Left kidney (tissue), 2 donors: ENCODE data around the gene LAMC3. TPM values are rescaled to one million over a fixed set of nuclear protein-coding genes. Genes with fewer than 3 reads are reported as not detected.
A peak's percentile ranks its signal among the peaks of the same experiment; 100 is the strongest.
"Not testable (repeated sequence)": the region's sequence is repeated elsewhere in the genome, so short reads cannot be mapped to it uniquely, and the experiment has no call there.

Experiments
- DNase-seq: peaks from one replicate; pipeline ENCODE4 v3.0.0-alpha.2; 2013
- polyA plus RNA-seq: library from polyadenylated mRNA; unstranded; fragments of 120-200 nt; gene quantifications from one replicate; pipeline ENCODE4 v1.2.1, GENCODE V29; 2013; ENCODE audit not compliant: insufficient read length

The LAMC3 gene
- polyA plus RNA-seq, 1 donor, result 22.8 TPM

GRCh38 chr9:131097126-131097947, 88.4 kb downstream of the LAMC3 start:
- DNase-seq, result no peak

- DNase-seq, result no peak
These were observed 88.9 kb downstream of the LAMC3 start for GRCh38 chr9:131097948-131098278.

- no peak for DNase-seq
These were observed 89.6 kb downstream of the LAMC3 start for GRCh38 chr9:131098391-131099101.

- no peak for DNase-seq
These were observed 90.2 kb downstream of the LAMC3 start for GRCh38 chr9:131099102-131099606.

- DNase-seq, result not testable (repeated sequence)
These were observed 90.9 kb downstream of the LAMC3 start for GRCh38 chr9:131099845-131100244.

GRCh38 chr9:131100445-131100844, 91.5 kb downstream of the LAMC3 start:
- peak; percentile 83 for DNase-seq

GRCh38 chr9:131101207-131101964, 92.4 kb downstream of the LAMC3 start:
- DNase-seq, result no peak

- no peak for DNase-seq
These were observed 94.0 kb downstream of the LAMC3 start for GRCh38 chr9:131103024-131103423.

- DNase-seq, result no peak
These were observed 94.6 kb downstream of the LAMC3 start for GRCh38 chr9:131103535-131103934.

GRCh38 chr9:131104016-131104740, 95.2 kb downstream of the LAMC3 start:
- DNase-seq, result no peak

- DNase-seq, result no peak
These were observed 97.0 kb downstream of the LAMC3 start for GRCh38 chr9:131105952-131106351.

GRCh38 chr9:131107760-131108159, 98.8 kb downstream of the LAMC3 start:
- no peak for DNase-seq

- no peak for DNase-seq
These were observed 102.3 kb downstream of the LAMC3 start for GRCh38 chr9:131111186-131111853.

GRCh38 chr9:131111854-131112311, 102.9 kb downstream of the LAMC3 start:
- no peak for DNase-seq

- DNase-seq, result no peak
These were observed 103.6 kb downstream of the LAMC3 start for GRCh38 chr9:131112374-131113154.

GRCh38 chr9:131113655-131114054, 104.7 kb downstream of the LAMC3 start:
- no peak for DNase-seq

- no peak for DNase-seq
These were observed 105.1 kb downstream of the LAMC3 start for GRCh38 chr9:131114084-131114535.

GRCh38 chr9:131115360-131115742, 106.4 kb downstream of the LAMC3 start:
- DNase-seq, result not testable (repeated sequence)

- DNase-seq, result no peak
These were observed 107.5 kb downstream of the LAMC3 start for GRCh38 chr9:131116281-131117120.
